ENCODE measurements around the gene ZNF160. TPM values are rescaled to one million over a fixed set of nuclear protein-coding genes. Genes with fewer than 3 reads are reported as not detected.
"Not testable (repeated sequence)": the region's sequence is repeated elsewhere in the genome, so short reads cannot be mapped to it uniquely, and the experiment has no call there.

Gene ZNF160
- total and polyA plus RNA-seq, 2 experiments from 2014 or later, result 16.9 to 48.7 TPM

GRCh38 chr19:53130506-53130905, 27.3 kb upstream of the ZNF160 start:
- peak; percentile 20 for DNase-seq (ENCODE audit: low spot score)
- peaks cover 26% of the 10 kb centered on the region for H3K4me1 Mint-ChIP-seq
- no peak overlapping the region for H3K4me2 ChIP-seq
- no peak overlapping the region for H2AFZ ChIP-seq
- peaks cover 20% of the 10 kb centered on the region for H3K79me2 ChIP-seq (replicated peaks; ENCODE audit: insufficient read depth)
- no peak overlapping the region for H3K27ac Mint-ChIP-seq
- peaks cover 10% of the 10 kb centered on the region; the same call in 1 of the 2 replicates for H3K27me3 ChIP-seq (ENCODE audit: insufficient read depth)
- peaks cover 4% of the 10 kb centered on the region; the same call in 1 of the 3 replicates for H3K36me3 Mint-ChIP-seq (ENCODE audit: low read depth)
- no peaks in the 10 kb centered on the region for H3K9me2 ChIP-seq (ENCODE audit: insufficient read depth)
- no peak for ATAC-seq
- TF ChIP-seq JUNB (IDR thresholded peaks at IDR 0.05; ENCODE audit: unreplicated experiment) (no peak), ZNF462 (CRISPR knock-in tag; IDR thresholded peaks at IDR 0.05) (no peak), ZNF114 (CRISPR knock-in tag; IDR thresholded peaks at IDR 0.05) (no peak), ZNF331 (CRISPR knock-in tag; IDR thresholded peaks at IDR 0.05; ENCODE audit: low read depth) (no peak), ETS1 (IDR thresholded peaks at IDR 0.05) (no peak), POLR2AphosphoS5 (IDR thresholded peaks at IDR 0.05; ENCODE audit: low read depth) (no peak)
- peak overlapping the region; percentile 81; the same call in 1 of the 2 replicates for H3K4me3 ChIP-seq
- H3K27ac ChIP-seq (ENCODE audit: low read depth), result no peak overlapping the region
- peaks cover 22% of the 10 kb centered on the region for H3K4me1 ChIP-seq (ENCODE audit: insufficient read depth)
- H3F3A ChIP-seq (replicated peaks; ENCODE audit: low read depth), result 0 out of 2 replicates have a peak, but pooled peaks cover 3% of the 10 kb centered on the region
- peaks cover 7% of the 10 kb centered on the region; the same call in 1 of the 2 replicates for H4K20me1 ChIP-seq (replicated peaks; ENCODE audit: insufficient read depth)
- H3K9me3 Mint-ChIP-seq, result peaks cover 6% of the 10 kb centered on the region; the same call in 1 of the 3 replicates
- no peaks in the 10 kb centered on the region for H3K36me3 ChIP-seq (ENCODE audit: insufficient read depth)
- no peak overlapping the region for H3K4me3 Mint-ChIP-seq
- H3K27me3 Mint-ChIP-seq (ENCODE audit: insufficient read depth, low read depth, poor library complexity), result peaks cover 25% of the 10 kb centered on the region

- H3K9me2 ChIP-seq (ENCODE audit: insufficient read depth); H3K27me3 ChIP-seq (ENCODE audit: insufficient read depth); H3F3A ChIP-seq (replicated peaks; ENCODE audit: low read depth); H3K4me2 ChIP-seq; H3K4me3 Mint-ChIP-seq; H3K27ac ChIP-seq (ENCODE audit: low read depth); H2AFZ ChIP-seq; H3K9me3 Mint-ChIP-seq; H3K36me3 Mint-ChIP-seq (ENCODE audit: low read depth); H3K36me3 ChIP-seq (ENCODE audit: insufficient read depth); H4K20me1 ChIP-seq (replicated peaks; ENCODE audit: insufficient read depth); H3K4me3 ChIP-seq; DNase-seq (ENCODE audit: low spot score): not testable (repeated sequence)
- H3K27ac Mint-ChIP-seq, result 0 out of 2 replicates have a peak overlapping the region, but pooled peaks have one; percentile 51
- Histone ChIP-seq H3K79me2 (replicated peaks; ENCODE audit: insufficient read depth) (peaks cover 20% of the 10 kb centered on the region), H3K4me1 (ENCODE audit: insufficient read depth) (peaks cover 14% of the 10 kb centered on the region)
- H3K4me1 Mint-ChIP-seq, result peaks cover 18% of the 10 kb centered on the region
- H3K27me3 Mint-ChIP-seq (ENCODE audit: insufficient read depth, low read depth, poor library complexity), result peaks cover 15% of the 10 kb centered on the region
- peak; percentile 53; the same call in 2 of the 3 replicates for ATAC-seq
Measured at GRCh38 chr19:53126733-53127526, 23.7 kb upstream of the ZNF160 start.
